ENCODE measurements around the gene ARSG.

- TF ChIP-seq, protein P1, sequence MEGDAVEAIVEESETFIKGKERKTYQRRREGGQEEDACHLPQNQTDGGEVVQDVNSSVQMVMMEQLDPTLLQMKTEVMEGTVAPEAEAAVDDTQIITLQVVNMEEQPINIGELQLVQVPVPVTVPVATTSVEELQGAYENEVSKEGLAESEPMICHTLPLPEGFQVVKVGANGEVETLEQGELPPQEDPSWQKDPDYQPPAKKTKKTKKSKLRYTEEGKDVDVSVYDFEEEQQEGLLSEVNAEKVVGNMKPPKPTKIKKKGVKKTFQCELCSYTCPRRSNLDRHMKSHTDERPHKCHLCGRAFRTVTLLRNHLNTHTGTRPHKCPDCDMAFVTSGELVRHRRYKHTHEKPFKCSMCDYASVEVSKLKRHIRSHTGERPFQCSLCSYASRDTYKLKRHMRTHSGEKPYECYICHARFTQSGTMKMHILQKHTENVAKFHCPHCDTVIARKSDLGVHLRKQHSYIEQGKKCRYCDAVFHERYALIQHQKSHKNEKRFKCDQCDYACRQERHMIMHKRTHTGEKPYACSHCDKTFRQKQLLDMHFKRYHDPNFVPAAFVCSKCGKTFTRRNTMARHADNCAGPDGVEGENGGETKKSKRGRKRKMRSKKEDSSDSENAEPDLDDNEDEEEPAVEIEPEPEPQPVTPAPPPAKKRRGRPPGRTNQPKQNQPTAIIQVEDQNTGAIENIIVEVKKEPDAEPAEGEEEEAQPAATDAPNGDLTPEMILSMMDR (IDR thresholded peaks at IDR 0.05; ENCODE audit: low read depth, low read length, missing input control) = no peak
- TF ChIP-seq HNF4A (conservative IDR thresholded peaks at IDR 0.05) = no peak
- TF ChIP-seq RAD21 (IDR thresholded peaks at IDR 0.05) = no peak
- no peak for TF ChIP-seq TAF1 (conservative IDR thresholded peaks at IDR 0.05)
These were observed 1.4 kb downstream of the ARSG start for GRCh38 chr17:68292689-68293040.
